IMR-90 (cell line): ENCODE measurements around the gene CMSS1. TPM values are rescaled to one million over a fixed set of nuclear protein-coding genes. Genes with fewer than 3 reads are reported as not detected.

Experiments
- ATAC-seq: fragments of 200-7000 bp; cut with Tn5 transposase; 2 replicates; pipeline ENCODE4 v1.9.1; 2020; ENCODE audit warnings: low read depth, mild to moderate bottlenecking, moderate library complexity
- BruUV-seq: library from RNA; stranded (reverse); fragments of 400-500 nt; replicated peaks from 2 replicates; lab custom pipeline; 2021; lab: Mats Ljungman, UMichigan
- CTCF ChIA-PET: fragments of 300-600 bp; formaldehyde crosslinking; extraction: SDS; loops from one replicate; lab custom pipeline; 2021; ENCODE audit warnings: antibody characterized with exemption; lab: Yijun Ruan, JAX
- POLR2A ChIA-PET: fragments of 300-600 bp; sonication (Branson Sonifier 250); formaldehyde crosslinking; loops from one replicate; lab custom pipeline; 2022; ENCODE audit warnings: antibody characterized with exemption; ENCODE audit not compliant: unreplicated experiment; lab: Charles Lee
- DNase-seq: peaks from one replicate; pipeline ENCODE4 v3.0.0; 2013
- H2AFZ ChIP-seq: replicated peaks from 2 replicates; pipeline ENCODE3; 2013; ENCODE audit warnings: low read length, mild to moderate bottlenecking; ENCODE audit not compliant: poor library complexity
- H2AK5ac ChIP-seq: 2 replicates; pipeline ENCODE4 v1.6.1; 2013; ENCODE audit warnings: low read depth, low read length, inconsistent platforms
- H2AK9ac ChIP-seq: replicated peaks from 2 replicates; pipeline ENCODE3; 2013; ENCODE audit warnings: mild to moderate bottlenecking, low read depth, low read length, moderate library complexity; ENCODE audit not compliant: poor library complexity
- H2BK120ac ChIP-seq: 2 replicates; pipeline ENCODE4 v1.6.1; 2013; ENCODE audit warnings: low read depth, low read length, inconsistent platforms
- H2BK15ac ChIP-seq: 3 replicates; pipeline ENCODE4 v1.6.1; 2013; ENCODE audit warnings: low read depth, low read length, inconsistent platforms
- H2BK20ac ChIP-seq: 2 replicates; pipeline ENCODE4 v1.6.1; 2013; ENCODE audit warnings: low read depth, mild to moderate bottlenecking, inconsistent platforms, low read length, moderate library complexity
- H2BK5ac ChIP-seq: 2 replicates; pipeline ENCODE4 v1.6.1; 2013; ENCODE audit warnings: mild to moderate bottlenecking, low read depth, low read length, inconsistent platforms; ENCODE audit not compliant: poor library complexity, severe bottlenecking
- H3K14ac ChIP-seq: replicated peaks from 2 replicates; pipeline ENCODE4 v1.6.1; 2013; ENCODE audit warnings: low read depth, low read length, inconsistent platforms
- H3K18ac ChIP-seq: 2 replicates; pipeline ENCODE4 v1.6.1; 2013; ENCODE audit warnings: low read depth, low read length, control low read depth
- H3K23ac ChIP-seq: 2 replicates; pipeline ENCODE4 v1.6.1; 2013; ENCODE audit warnings: low read depth, low read length, inconsistent platforms
- H3K27ac ChIP-seq: 2 replicates; pipeline ENCODE4 v1.5.1; 2013; ENCODE audit warnings: mild to moderate bottlenecking, control low read depth, low read length; ENCODE audit not compliant: insufficient read depth
- H3K27me3 ChIP-seq: 2 replicates; pipeline ENCODE4 v1.6.1; 2013; ENCODE audit warnings: low read length; ENCODE audit not compliant: control insufficient read depth, insufficient read depth
- H3K36me3 ChIP-seq: 2 replicates; pipeline ENCODE4 v1.6.1; 2013; ENCODE audit warnings: low read length, mixed read lengths; ENCODE audit not compliant: control insufficient read depth, insufficient read depth
- H3K4ac ChIP-seq: 2 replicates; pipeline ENCODE4 v1.6.1; 2013; ENCODE audit warnings: low read depth, low read length, inconsistent platforms
- H3K4me1 ChIP-seq: 2 replicates; pipeline ENCODE4 v1.6.1; 2013; ENCODE audit warnings: low read length, mixed read lengths; ENCODE audit not compliant: control insufficient read depth, insufficient read depth
- H3K4me2 ChIP-seq: 2 replicates; pipeline ENCODE4 v1.6.1; 2013; ENCODE audit warnings: low read depth, mild to moderate bottlenecking, control low read depth, low read length, moderate library complexity
- H3K4me3 ChIP-seq: 2 replicates; pipeline ENCODE4 v1.5.1; 2013; ENCODE audit warnings: low read depth, mild to moderate bottlenecking, control low read depth, low read length, moderate library complexity; ENCODE audit not compliant: insufficient read depth
- H3K56ac ChIP-seq: 2 replicates; pipeline ENCODE4 v1.6.1; 2013; ENCODE audit warnings: low read length, inconsistent platforms; ENCODE audit not compliant: insufficient read depth; ENCODE audit errors: extremely low read depth
- H3K79me1 ChIP-seq, 2 experiments: 2 replicates each; pipeline ENCODE4 v1.6.1; 2013; ENCODE audit warnings: low read length in 2 of 2, inconsistent platforms in 1 of 2, low read depth in 1 of 2
- H3K9ac ChIP-seq: 2 replicates; pipeline ENCODE4 v1.6.1; 2013; ENCODE audit warnings: low read depth, low read length, control low read depth
- H3K9me1 ChIP-seq: 2 replicates; pipeline ENCODE4 v1.6.1; 2013; ENCODE audit warnings: low read length, inconsistent platforms; ENCODE audit not compliant: insufficient read depth
- H3K9me3 ChIP-seq: 2 replicates; pipeline ENCODE4 v1.6.1; 2013; ENCODE audit warnings: low read length; ENCODE audit not compliant: control insufficient read depth, insufficient read depth
- H4K20me1 ChIP-seq: 2 replicates; pipeline ENCODE4 v1.6.1; 2013; ENCODE audit warnings: low read length, inconsistent platforms; ENCODE audit not compliant: insufficient read depth
- H4K5ac ChIP-seq: 2 replicates; pipeline ENCODE4 v1.6.1; 2013; ENCODE audit warnings: mild to moderate bottlenecking, low read depth, low read length, control low read depth
- H4K8ac ChIP-seq, 2 experiments: 2 replicates each; pipeline ENCODE4 v1.6.1; 2013; ENCODE audit warnings: low read depth in 2 of 2, low read length in 2 of 2, control low read depth in 1 of 2, inconsistent platforms in 1 of 2
- H4K91ac ChIP-seq: 2 replicates; pipeline ENCODE4 v1.6.1; 2013; ENCODE audit warnings: low read depth, low read length, inconsistent platforms; ENCODE audit not compliant: insufficient read depth
- BHLHE40 ChIP-seq: fragments of 150-350 bp; IDR thresholded peaks from 2 replicates; pipeline ENCODE4 v1.6.1; 2016; ENCODE audit warnings: mild to moderate bottlenecking, low read depth, low read length
- CHD1 ChIP-seq: IDR thresholded peaks from 2 replicates; pipeline ENCODE4 v1.6.1; 2012; ENCODE audit warnings: low read depth, low read length, improper control_type of control experiment
- MAZ ChIP-seq: IDR thresholded peaks from 2 replicates; pipeline ENCODE4 v1.6.1; 2012; ENCODE audit warnings: low read depth, mild to moderate bottlenecking, low read length, improper control_type of control experiment, moderate library complexity, borderline replicate concordance
- SMC3 ChIP-seq: fragments of 150-350 bp; IDR thresholded peaks from 2 replicates; pipeline ENCODE4 v1.6.1; 2016; ENCODE audit warnings: low read depth, mild to moderate bottlenecking, antibody characterized with exemption, low read length, moderate library complexity
- WGBS, 2 experiments: methylation state at CpG; one replicate each; pipeline versions ENCODE4 v1.1.5 to v1.1.7; 2013; ENCODE audit warnings: missing lambda C conversion rate in 2 of 2; ENCODE audit not compliant: insufficient read length in 1 of 2; ENCODE audit errors: extremely low coverage in 2 of 2; 5-methylcytosine and 5-hydroxymethylcytosine counted together
- dilution Hi-C: fragments of 300-500 bp; cut with HindIII; formaldehyde crosslinking; loops from one replicate; pipeline ENCODE4 v1.14.3; 2018; ENCODE audit warnings: low sequenced_read_pairs; ENCODE audit not compliant: unreplicated experiment
- in situ Hi-C: fragments of 300-500 bp; cut with MboI; formaldehyde crosslinking; loops from 3 replicates; pipeline ENCODE4 v1.14.3; 2019; ENCODE audit warnings: low sequenced_read_pairs, inconsistent platforms, mixed read lengths
- intact Hi-C: fragments of 100-400 bp; cut with micrococcal nuclease; formaldehyde crosslinking; loops from 2 replicates; pipeline ENCODE4 v1.10.0; 2022
- polyA plus RNA-seq, 3 experiments: library from polyadenylated mRNA; depleted of rRNA; stranded (reverse); fragments of >200 nt; gene quantifications; 2 replicates each; pipeline ENCODE4 v1.2.3, GENCODE V29; 2012; ENCODE audit warnings: low replicate concordance in 1 of 3
- total RNA-seq: library from RNA; depleted of rRNA; stranded (reverse); fragments of >200 nt; gene quantifications from 2 replicates; pipeline ENCODE4 v1.2.3, GENCODE V29; 2012
- TF ChIP-seq, protein P1 (sequence below): fragments of 150-350 bp; IDR thresholded peaks from 2 replicates; pipeline ENCODE4 v1.6.1; 2017; ENCODE audit warnings: mild to moderate bottlenecking, antibody characterized with exemption, low read length, low read depth

CMSS1 gene
- total and polyA plus RNA-seq, 2 of the 4 experiments (the other 2 are of a cell fraction) = 12.5 to 13.6 TPM

GRCh38 chr3:99777210-99777549, 40.5 kb upstream of the CMSS1 start:
- no peaks in the 10 kb centered on the region for H3K9me3 ChIP-seq
- H4K5ac ChIP-seq = no peak overlapping the region
- no TSS peak for BruUV-seq
- no peaks in the 10 kb centered on the region for H4K20me1 ChIP-seq
- no peak overlapping the region for H4K91ac ChIP-seq
- DNase-seq (no peak), ATAC-seq (no peak)
- in situ Hi-C loops = no loop called here
- no peak overlapping the region for H2AK5ac ChIP-seq
- H2BK20ac ChIP-seq = no peak overlapping the region
- no peak overlapping the region for H2BK15ac ChIP-seq
- no peak overlapping the region for H2BK120ac ChIP-seq
- TF ChIP-seq MAZ (no peak), BHLHE40 (no peak), SMC3 (no peak), CHD1 (no peak)
- TF ChIP-seq, protein P1, sequence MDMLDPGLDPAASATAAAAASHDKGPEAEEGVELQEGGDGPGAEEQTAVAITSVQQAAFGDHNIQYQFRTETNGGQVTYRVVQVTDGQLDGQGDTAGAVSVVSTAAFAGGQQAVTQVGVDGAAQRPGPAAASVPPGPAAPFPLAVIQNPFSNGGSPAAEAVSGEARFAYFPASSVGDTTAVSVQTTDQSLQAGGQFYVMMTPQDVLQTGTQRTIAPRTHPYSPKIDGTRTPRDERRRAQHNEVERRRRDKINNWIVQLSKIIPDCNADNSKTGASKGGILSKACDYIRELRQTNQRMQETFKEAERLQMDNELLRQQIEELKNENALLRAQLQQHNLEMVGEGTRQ = no peak
- H3K27ac ChIP-seq = no peak overlapping the region
- dilution Hi-C loops = no loop called here
- WGBS, 2 experiments = no CpG with 5 or more reads among the region's 2 CpGs
- peaks cover 4% of the 10 kb centered on the region for H3K36me3 ChIP-seq
- H3K4me1 ChIP-seq = peaks cover 20% of the 10 kb centered on the region; the same call in 1 of the 2 replicates
- intact Hi-C loops = no loop called here
- H2BK5ac ChIP-seq = no peak overlapping the region
- H3K79me1 ChIP-seq = peaks cover 0 to 10% of the 10 kb centered on the region in 2 experiments; a peak in 1 of 4 replicates
- no peak overlapping the region for H2AFZ ChIP-seq
- H4K8ac ChIP-seq = no peak overlapping the region
- no peaks in the 10 kb centered on the region for H3K27me3 ChIP-seq
- no peak overlapping the region for H3K4ac ChIP-seq
- POLR2A ChIA-PET = no interaction called here
- no peak overlapping the region for H3K9ac ChIP-seq
- peaks cover 14% of the 10 kb centered on the region for H3K9me1 ChIP-seq
- H3K18ac ChIP-seq = no peak overlapping the region
- H3K14ac ChIP-seq = no peak overlapping the region
- H3K23ac ChIP-seq = no peak overlapping the region
- H3K4me2 ChIP-seq = no peak overlapping the region
- H3K4me3 ChIP-seq = no peak overlapping the region
- no peak overlapping the region for H2AK9ac ChIP-seq
- H3K56ac ChIP-seq = no peak overlapping the region
- CTCF ChIA-PET = no interaction called here
